OCI-LY1 (cell line): ENCODE data around the gene AKT3.

Source experiments
- H2AFZ ChIP-seq: fragments of 200-600 bp; sonication (generic), shearing (Covaris generic); 2 replicates; pipeline ENCODE4 v1.6.0; 2014; ENCODE audit warnings: antibody characterized with exemption, mild to moderate bottlenecking, low read length
- H3F3A ChIP-seq: fragments of 200-600 bp; sonication (generic), shearing (Covaris generic); 2 replicates; pipeline ENCODE4 v1.6.0; 2014; ENCODE audit warnings: mild to moderate bottlenecking, antibody characterized with exemption, low read length, moderate library complexity; ENCODE audit not compliant: insufficient read depth
- H3K27ac ChIP-seq: fragments of 200-600 bp; sonication (generic); 2 replicates; pipeline ENCODE4 v1.5.1; 2014; ENCODE audit warnings: low read length, mixed run types, mild to moderate bottlenecking, low read depth; ENCODE audit not compliant: poor library complexity, severe bottlenecking
- H3K27me3 ChIP-seq: fragments of 200-600 bp; sonication (generic); 2 replicates; pipeline ENCODE4 v1.6.0; 2014; ENCODE audit warnings: antibody characterized with exemption, mild to moderate bottlenecking, low read length, moderate library complexity; ENCODE audit not compliant: insufficient read depth
- H3K36me3 ChIP-seq: fragments of 200-600 bp; sonication (generic); 2 replicates; pipeline ENCODE4 v1.6.1; 2014; ENCODE audit warnings: mild to moderate bottlenecking, antibody characterized with exemption, low read length, moderate library complexity, mixed read lengths; ENCODE audit not compliant: insufficient read depth
- H3K4me1 ChIP-seq: fragments of 200-600 bp; sonication (generic); 2 replicates; pipeline ENCODE4 v1.5.1; 2014; ENCODE audit warnings: mild to moderate bottlenecking, low read length, moderate library complexity; ENCODE audit not compliant: insufficient read depth, severe bottlenecking
- H3K4me2 ChIP-seq: fragments of 200-600 bp; sonication (generic), shearing (Covaris generic); 2 replicates; pipeline ENCODE4 v1.6.1; 2014; ENCODE audit warnings: low read length
- H3K4me3 ChIP-seq: fragments of 200-600 bp; sonication (generic); 2 replicates; pipeline ENCODE4 v1.5.1; 2014; ENCODE audit warnings: low read length, low read depth, mild to moderate bottlenecking, mixed read lengths; ENCODE audit not compliant: poor library complexity, severe bottlenecking
- H3K79me2 ChIP-seq: fragments of 200-600 bp; shearing (Covaris generic); 2 replicates; pipeline ENCODE4 v1.6.1; 2016; ENCODE audit warnings: mixed run types, low read length, mixed read lengths; ENCODE audit not compliant: insufficient read depth
- H3K9ac ChIP-seq: fragments of 200-600 bp; sonication (generic), shearing (Covaris generic); 2 replicates; pipeline ENCODE4 v1.6.1; 2014; ENCODE audit warnings: mild to moderate bottlenecking, low read length, mixed read lengths
- H3K9me2 ChIP-seq: fragments of 200-600 bp; sonication (generic), shearing (Covaris generic); 2 replicates; pipeline ENCODE4 v1.6.1; 2014; ENCODE audit warnings: low read depth, mild to moderate bottlenecking, low read length, mixed read lengths
- H3K9me3 ChIP-seq: fragments of 200-600 bp; shearing (Covaris generic); 2 replicates; pipeline ENCODE4 v1.6.1; 2014; ENCODE audit warnings: low read length, mixed read lengths
- H4K20me1 ChIP-seq: fragments of 200-600 bp; sonication (generic), shearing (Covaris generic); 2 replicates; pipeline ENCODE4 v1.6.0; 2016; ENCODE audit warnings: mild to moderate bottlenecking, low read length; ENCODE audit not compliant: insufficient read depth
- CTCF ChIP-seq: fragments of 200-600 bp; sonication (generic), shearing (Covaris generic); IDR thresholded peaks from 2 replicates; pipeline ENCODE4 v1.5.1; 2017; ENCODE audit warnings: mild to moderate bottlenecking, antibody characterized with exemption, low read length, moderate library complexity, mixed read lengths
- EZH2 ChIP-seq: fragments of 200-600 bp; sonication (generic), shearing (Covaris generic); IDR thresholded peaks from 2 replicates; pipeline ENCODE4 v1.8.0; 2017; ENCODE audit warnings: borderline replicate concordance, mixed run types, mild to moderate bottlenecking, antibody characterized with exemption, low read length, moderate library complexity, mixed read lengths

The AKT3 gene

GRCh38 chr1:243473227-243474135, 376.6 kb downstream of the AKT3 start:
- no peak overlapping the region for H3K27ac ChIP-seq
- no peaks in the 10 kb centered on the region for H3K36me3 ChIP-seq
- no peak overlapping the region for H2AFZ ChIP-seq
- H3K4me3 ChIP-seq, result no peak overlapping the region
- H3K27me3 ChIP-seq, result no peaks in the 10 kb centered on the region
- no peaks in the 10 kb centered on the region for H4K20me1 ChIP-seq
- H3K9me3 ChIP-seq, result no peaks in the 10 kb centered on the region
- no peak overlapping the region for H3K9ac ChIP-seq
- H3K9me2 ChIP-seq, result no peaks in the 10 kb centered on the region
- no peaks in the 10 kb centered on the region for H3K79me2 ChIP-seq
- TF ChIP-seq CTCF (no peak), EZH2 (no peak)
- H3K4me1 ChIP-seq, result peaks cover 7% of the 10 kb centered on the region
- H3F3A ChIP-seq, result no peaks in the 10 kb centered on the region
- H3K4me2 ChIP-seq, result no peak overlapping the region

GRCh38 chr1:243471754-243472745, 378.0 kb downstream of the AKT3 start:
- Histone ChIP-seq H3K9me2 (no peaks in the 10 kb centered on the region), H3K27ac (no peak overlapping the region), H3K27me3 (no peaks in the 10 kb centered on the region), H3K9ac (no peak overlapping the region), H3K4me3 (no peak overlapping the region), H3K79me2 (no peaks in the 10 kb centered on the region), H4K20me1 (no peaks in the 10 kb centered on the region), H3F3A (no peaks in the 10 kb centered on the region), H3K4me1 (peaks cover 7% of the 10 kb centered on the region), H3K9me3 (no peaks in the 10 kb centered on the region), H3K4me2 (no peak overlapping the region), H2AFZ (no peak overlapping the region), H3K36me3 (no peaks in the 10 kb centered on the region)
- TF ChIP-seq EZH2, result no peak
- no peak for TF ChIP-seq CTCF

GRCh38 chr1:243471026-243471685, 378.9 kb downstream of the AKT3 start:
- no peaks in the 10 kb centered on the region for H3K79me2 ChIP-seq
- no peak overlapping the region for H2AFZ ChIP-seq
- H3K9ac ChIP-seq, result no peak overlapping the region
- TF ChIP-seq EZH2 (no peak), CTCF (no peak)
- H3K4me1 ChIP-seq, result peaks cover 7% of the 10 kb centered on the region
- H3K9me2 ChIP-seq, result no peaks in the 10 kb centered on the region
- no peaks in the 10 kb centered on the region for H3K27me3 ChIP-seq
- H4K20me1 ChIP-seq, result no peaks in the 10 kb centered on the region
- H3K9me3 ChIP-seq, result no peaks in the 10 kb centered on the region
- H3K4me2 ChIP-seq, result no peak overlapping the region
- H3K4me3 ChIP-seq, result no peak overlapping the region
- no peak overlapping the region for H3K27ac ChIP-seq
- H3F3A ChIP-seq, result no peaks in the 10 kb centered on the region
- no peaks in the 10 kb centered on the region for H3K36me3 ChIP-seq
